Uterine smooth muscle cell (primary cell): ENCODE results near the gene NHLH1. TPM values are rescaled to one million over a fixed set of nuclear protein-coding genes. Genes with fewer than 3 reads are reported as not detected.

Experiments used
- total RNA-seq: library from RNA; depleted of rRNA; stranded (reverse); fragments of >200 nt; gene quantifications from 2 replicates; pipeline ENCODE4 v1.2.3, GENCODE V29; 2014

NHLH1 gene
- not detected in 2 replicates for total RNA-seq

GRCh38 chr1:160366731-160367515 is at the start of gene NHLH1:
NHLH1 (plus strand) TSS chr1:160367071; CDS start chr1:160370732, 3,661 bp downstream.

DNA sequence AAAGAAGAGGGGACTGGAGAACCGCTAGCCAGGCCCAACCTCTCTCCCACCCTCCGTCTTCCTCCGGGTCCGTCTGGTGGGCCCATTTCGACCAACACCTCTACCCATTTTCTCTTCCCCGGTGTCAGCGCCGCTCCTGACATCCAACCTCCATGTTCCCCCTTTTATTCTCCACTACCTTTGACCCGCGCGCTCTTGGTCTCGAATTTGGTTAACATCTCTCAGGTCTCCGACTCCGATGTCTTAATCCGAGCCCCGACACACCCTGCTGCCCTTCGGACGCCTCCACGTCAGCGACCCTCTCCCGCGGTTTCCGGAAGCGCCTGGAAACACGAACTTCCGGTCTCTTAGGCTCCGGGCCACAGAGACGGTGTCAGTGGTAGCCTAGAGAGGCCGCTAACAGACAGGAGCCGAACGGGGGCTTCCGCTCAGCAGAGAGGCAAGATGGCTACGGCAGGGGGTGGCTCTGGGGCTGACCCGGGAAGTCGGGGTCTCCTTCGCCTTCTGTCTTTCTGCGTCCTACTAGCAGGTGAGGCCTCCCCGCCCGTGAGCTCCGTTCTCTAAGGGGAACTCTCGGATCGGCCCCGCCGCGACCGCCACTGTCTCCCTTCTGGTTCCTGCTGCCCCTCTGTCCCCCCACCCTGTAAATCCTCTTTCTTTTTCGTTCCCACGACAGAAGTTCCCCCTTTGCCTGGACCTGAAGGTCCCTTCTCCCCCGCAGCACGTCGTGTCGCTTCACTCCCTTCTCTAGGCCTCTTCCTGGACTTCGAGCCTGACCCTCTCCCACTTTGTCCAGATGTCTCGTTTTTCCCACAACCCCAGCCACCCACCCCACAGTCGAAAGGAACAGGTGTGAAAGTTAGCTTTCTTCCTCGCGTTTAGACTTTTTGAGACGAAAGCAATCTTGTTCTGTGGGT is 23.7 kb upstream of the NHLH1 start, which contains the start of the genes COPA and NCSTN:
Gene COPA (minus strand): TSS at position 298 of the 917 bp plus-strand sequence. CDS start 80 bp downstream, at position 218.
Gene NCSTN (plus strand): TSS at position 431 of the 917 bp plus-strand sequence. CDS start 14 bp downstream, at position 445.

DNA sequence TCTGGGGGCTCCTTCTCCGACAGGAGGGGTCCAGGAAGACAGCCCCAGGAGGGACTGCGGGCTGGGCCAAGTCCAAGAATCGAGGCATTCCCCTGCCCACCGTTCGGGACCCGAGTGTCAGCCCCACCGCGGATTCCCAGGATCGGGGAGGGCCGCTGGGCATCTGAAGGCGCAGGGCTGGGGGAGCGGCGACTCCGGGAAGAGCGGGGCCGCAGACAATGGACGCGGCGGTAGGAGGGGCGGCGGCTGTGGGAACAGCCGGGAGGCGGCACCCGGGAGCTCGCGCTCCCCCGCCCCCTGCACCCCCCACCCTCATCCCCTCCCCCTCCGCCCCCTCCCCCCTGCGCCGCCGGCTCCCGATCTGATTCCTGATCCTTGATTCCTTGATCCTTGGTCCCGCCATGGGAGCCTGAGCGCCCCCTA is 33.4 kb downstream of the NHLH1 start, which contains the start of gene VANGL2:
Gene VANGL2 (plus strand): TSS at position 342 of the 423 bp plus-strand sequence. CDS start 15,274 bp downstream, outside the sequence.

Other genes with a start within 250 kb of the NHLH1 start
- not detected in 2 replicates for gene ATP1A4, start 215.5 kb upstream of the NHLH1 start, total RNA-seq
- gene CASQ1, start 176.5 kb upstream of the NHLH1 start, total RNA-seq: 0.25 TPM in 1 of 2 replicates, not detected in the other
- 69.9 and 81.6 TPM in 2 replicates for gene PEA15, start 161.7 kb upstream of the NHLH1 start, total RNA-seq
- gene DCAF8, start 104.5 kb upstream of the NHLH1 start, total RNA-seq: 76.9 and 87.0 TPM in 2 replicates
- gene PEX19, start 81.9 kb upstream of the NHLH1 start, total RNA-seq: 52.0 and 59.2 TPM in 2 replicates
- 327 and 372 TPM in 2 replicates for gene COPA, start 23.8 kb upstream of the NHLH1 start, total RNA-seq
- gene NCSTN, start 23.7 kb upstream of the NHLH1 start, total RNA-seq: 69.7 and 75.9 TPM in 2 replicates
- under 0.01 TPM in 1 of 2 replicates, not detected in the other for gene VANGL2, start 33.5 kb downstream of the NHLH1 start, total RNA-seq
- not detected in 2 replicates for gene SLAMF6, start 156.2 kb downstream of the NHLH1 start, total RNA-seq
- not detected in 2 replicates for gene CD84, start 212.4 kb downstream of the NHLH1 start, total RNA-seq